Germinal center (tissue), 1 donor: Measurements from ENCODE around the gene BAIAP2L1.

ENCODE experiments used
- DNase-seq: peaks from one replicate; pipeline ENCODE4 v3.0.0; 2012; ENCODE audit warnings: mixed read lengths, low spot score

Gene BAIAP2L1

GRCh38 chr7:98357751-98358161 is 43.1 kb downstream of the BAIAP2L1 start:
- DNase-seq = no peak

- no peak for DNase-seq
Observed at GRCh38 chr7:98355250-98355538, 45.7 kb downstream of the BAIAP2L1 start.

GRCh38 chr7:98354511-98355249 is 46.2 kb downstream of the BAIAP2L1 start:
- DNase-seq = no peak

- no peak for DNase-seq
Observed at GRCh38 chr7:98354052-98354451, 46.8 kb downstream of the BAIAP2L1 start.

GRCh38 chr7:98352621-98353020 is 48.3 kb downstream of the BAIAP2L1 start:
- no peak for DNase-seq

- DNase-seq = no peak
Observed at GRCh38 chr7:98351136-98351535, 49.8 kb downstream of the BAIAP2L1 start.

- no peak for DNase-seq
Observed at GRCh38 chr7:98348726-98349474, 52.0 kb downstream of the BAIAP2L1 start.

GRCh38 chr7:98346515-98347069 is 54.3 kb downstream of the BAIAP2L1 start:
- DNase-seq = peak; percentile 20

- no peak for DNase-seq
Observed at GRCh38 chr7:98341106-98341505, 59.8 kb downstream of the BAIAP2L1 start.

GRCh38 chr7:98339043-98339442 is 61.8 kb downstream of the BAIAP2L1 start:
- DNase-seq = no peak

GRCh38 chr7:98338441-98338840 is 62.4 kb downstream of the BAIAP2L1 start:
- DNase-seq = no peak

GRCh38 chr7:98335411-98335977 is 65.4 kb downstream of the BAIAP2L1 start:
- DNase-seq = no peak

GRCh38 chr7:98334081-98334480 is 66.8 kb downstream of the BAIAP2L1 start:
- DNase-seq = no peak

GRCh38 chr7:98330926-98331529 is 69.9 kb downstream of the BAIAP2L1 start:
- DNase-seq = no peak

GRCh38 chr7:98329791-98330373 is 71.0 kb downstream of the BAIAP2L1 start:
- no peak for DNase-seq

- DNase-seq = no peak
Observed at GRCh38 chr7:98329100-98329790, 71.6 kb downstream of the BAIAP2L1 start.

GRCh38 chr7:98324782-98325181 is 76.1 kb downstream of the BAIAP2L1 start:
- no peak for DNase-seq

- no peak for DNase-seq
Observed at GRCh38 chr7:98323597-98324322, 77.1 kb downstream of the BAIAP2L1 start.

- no peak for DNase-seq
Observed at GRCh38 chr7:98322331-98323270, 78.3 kb downstream of the BAIAP2L1 start.

GRCh38 chr7:98321301-98321700 is 79.6 kb downstream of the BAIAP2L1 start:
- no peak for DNase-seq
